Measurements from ENCODE around the gene TIMM44.
"Not testable (repeated sequence)": the region's sequence is repeated elsewhere in the genome, so short reads cannot be mapped to it uniquely, and the experiment has no call there.

TIMM44 gene

GRCh38 chr19:7941895-7942596, 1.4 kb downstream of the TIMM44 start:
- no peak for DNase-seq

GRCh38 chr19:7940841-7941240, 2.6 kb downstream of the TIMM44 start:
- DNase-seq: no peak

GRCh38 chr19:7934766-7935165, 8.7 kb downstream of the TIMM44 start:
- no peak for DNase-seq

- no peak for DNase-seq
These were observed 9.4 kb downstream of the TIMM44 start for GRCh38 chr19:7933828-7934725.

- no peak for DNase-seq
These were observed 10.1 kb downstream of the TIMM44 start for GRCh38 chr19:7933411-7933810.

GRCh38 chr19:7932930-7933300, 10.6 kb downstream of the TIMM44 start:
- no peak for DNase-seq

GRCh38 chr19:7932276-7932929, 11.1 kb downstream of the TIMM44 start:
- no peak for DNase-seq

GRCh38 chr19:7931221-7932061, 12.0 kb downstream of the TIMM44 start:
- DNase-seq: no peak

GRCh38 chr19:7930765-7931164, 12.7 kb downstream of the TIMM44 start:
- DNase-seq: no peak

GRCh38 chr19:7930030-7930429, 13.4 kb downstream of the TIMM44 start:
- not testable (repeated sequence) for DNase-seq

GRCh38 chr19:7928741-7929701, 14.4 kb downstream of the TIMM44 start:
- peak; percentile 66 for DNase-seq

GRCh38 chr19:7928334-7928706, 15.1 kb downstream of the TIMM44 start:
- DNase-seq: no peak

GRCh38 chr19:7927605-7928333, 15.7 kb downstream of the TIMM44 start:
- no peak for DNase-seq

- DNase-seq: no peak
These were observed 16.5 kb downstream of the TIMM44 start for GRCh38 chr19:7926727-7927604.

- peak; percentile 81 for DNase-seq
These were observed 17.3 kb downstream of the TIMM44 start, which contains the start of gene CTXN1 for GRCh38 chr19:7926021-7926726. TSS of gene CTXN1 (minus strand) at chr19:7926135. CDS start at chr19:7925538, 597 bp downstream.

- peak; percentile 79 for DNase-seq
These were observed 18.2 kb downstream of the TIMM44 start for GRCh38 chr19:7925171-7925851.

GRCh38 chr19:7924651-7925170, 18.8 kb downstream of the TIMM44 start:
- no peak for DNase-seq

- no peak for DNase-seq
These were observed 19.2 kb downstream of the TIMM44 start for GRCh38 chr19:7924241-7924640.
